ENCODE results near the gene ORAI2. TPM values are rescaled to one million over a fixed set of nuclear protein-coding genes. Genes with fewer than 3 reads are reported as not detected.

Gene ORAI2
- 67.4 and 84.1 TPM in 2 replicates for total RNA-seq
- polyA plus RNA-seq, result 99.1 and 138 TPM in 2 replicates
- 66.6 and 86.5 TPM in 2 replicates for polyA plus RNA-seq (2011; cell fraction: cytosol; rRNA removed)
- 23.8 and 27.2 TPM in 2 replicates for polyA plus RNA-seq (2011; cell fraction: nucleus; rRNA removed)
- 51.6 and 66.4 TPM in 2 replicates for polyA plus RNA-seq (2012)
- polyA minus RNA-seq, result 98.8 and 108 TPM in 2 replicates
- polyA minus RNA-seq (2011; cell fraction: cytosol; rRNA and poly(A)+ RNA removed), result 15.5 TPM
- 25.5 and 27.4 TPM in 2 replicates for polyA minus RNA-seq (2011; cell fraction: nucleus; rRNA and poly(A)+ RNA removed)
- Bru-seq, nascent RNA, result percentile 60 among the genes with signal in this experiment
- percentile 84 among the genes with signal in this experiment for BruChase-seq, experiment 1, labeled RNA remaining after a 6-hour chase
- percentile 72 among the genes with signal in this experiment for BruChase-seq, experiment 2, labeled RNA remaining after a 2-hour chase
- long read RNA-seq, full-length matches to known transcripts, result 71 of 115 reads
- long read RNA-seq, partial matches to known transcripts, result 0 of 115 reads
- long read RNA-seq, other reads (novel, unspliced or antisense), result 44 of 115 reads

- BruUV-seq (replicated peaks), result no TSS peak
- peaks cover 6% of the 10 kb centered on the region for H3K4me1 ChIP-seq (ENCODE audit: control insufficient read depth, extremely low read depth, insufficient read depth, low read length)
- H3K9me3 ChIP-seq (replicated peaks; ENCODE audit: control insufficient read depth, insufficient read depth, low read length), result no peaks in the 10 kb centered on the region
- peak within 1 kb of the TSS; percentile 89 for H2AFZ ChIP-seq (ENCODE audit: low read depth, low read length)
- dilution Hi-C loops (cut with MboI; ENCODE audit: extremely low pct_ligation_motif_present, low sequenced_read_pairs) (no loop called here), intact Hi-C loops (cut with micrococcal nuclease) (loop anchor here (1.0 kb wide), 1 partner anchor 31 kb away; the partner anchor contains the start of genes ALKBH4 and LRWD1)
- H4K20me1 ChIP-seq (replicated peaks; ENCODE audit: control insufficient read depth, extremely low read depth, insufficient read depth, low read length), result no peaks in the 10 kb centered on the region
- H3K9ac ChIP-seq (replicated peaks; ENCODE audit: extremely low read depth, insufficient read depth, low read length), result peak within 1 kb of the TSS; percentile 77
- no peaks in the 10 kb centered on the region for H3K9me1 ChIP-seq (replicated peaks; ENCODE audit: control insufficient read depth, extremely low read depth, insufficient read depth, low read length)
- H3K4me3 ChIP-seq (replicated peaks in 1 of 3; ENCODE audit: insufficient read depth in 1 of 3, low read depth in 1 of 3, low read length in 3 of 3), result peak within 1 kb of the TSS; percentile 82 to 98 (median 83)
- peak; percentile 62 for TF ChIP-seq POLR2A (IDR thresholded peaks at IDR 0.05; ENCODE audit: low read depth, low read length)
- TF ChIP-seq POLR2AphosphoS5 (IDR thresholded peaks at IDR 0.05; ENCODE audit: insufficient read depth, low read depth, low read length), result peak; percentile 74
- no peak for TF ChIP-seq GATA2 (IDR thresholded peaks at IDR 0.05; ENCODE audit: insufficient read depth, insufficient read length, low read depth, low read length)
- no peak for TF ChIP-seq FOS (IDR thresholded peaks at IDR 0.05; ENCODE audit: borderline replicate concordance, insufficient read depth, low read length)
- TF ChIP-seq JUN (IDR thresholded peaks at IDR 0.05; ENCODE audit: borderline replicate concordance, insufficient read depth, insufficient read length, low read depth), result no peak
- TF ChIP-seq MAX (IDR thresholded peaks at IDR 0.05; ENCODE audit: insufficient read depth, insufficient read length), result peak; percentile 70
- TF ChIP-seq CTCF (IDR thresholded peaks at IDR 0.05; ENCODE audit: extremely low read depth in 1 of 2, insufficient read depth in 1 of 2, low read depth in 1 of 2, low read length in 2 of 2), result no peak
- TF ChIP-seq MYC (IDR thresholded peaks at IDR 0.05; ENCODE audit: low read depth, low read length), result no peak
- no peak for TF ChIP-seq EZH2 (IDR thresholded peaks at IDR 0.05; ENCODE audit: borderline replicate concordance, low read depth, low read length, severe bottlenecking)
- no peaks in the 10 kb centered on the region for H3K36me3 ChIP-seq (ENCODE audit: control insufficient read depth in 2 of 2, extremely low read depth in 1 of 2, insufficient read depth in 2 of 2, low read length in 2 of 2)
- H3K27me3 ChIP-seq (ENCODE audit: control insufficient read depth in 2 of 2, insufficient read depth in 2 of 2, low read length in 2 of 2), result no peaks in the 10 kb centered on the region
- H3K79me2 ChIP-seq (ENCODE audit: control insufficient read depth, insufficient read depth, low read length), result peaks cover 19% of the 10 kb centered on the region
- FAIRE-seq, result peak; percentile 72
- CTCF ChIA-PET, result interaction anchor here (0.9 to 2.2 kb wide), 5 partner anchors 21 to 154 kb away, joined by 3 to 9 read pairs (median 4); no protein-coding TSS in a partner anchor
- peak; percentile 54 for DNase-seq (ENCODE audit: low read depth, low spot score)
- H3K4me2 ChIP-seq (ENCODE audit: insufficient read depth, low read length), result peak within 1 kb of the TSS; percentile 62
- peak within 1 kb of the TSS; percentile 54 for H3K27ac ChIP-seq (ENCODE audit: insufficient read depth, low read depth, low read length)
- POLR2A ChIA-PET, result interaction anchor here (0.6 kb wide), 1 partner anchor 37 kb away, joined by 3 read pairs; the partner anchor contains the start of gene PRKRIP1
These were observed at the start of gene ORAI2 for GRCh38 chr7:102433219-102434038. ORAI2 (plus strand) TSS chr7:102433575; CDS start chr7:102438957, 5,382 bp downstream.

Data from endothelial cell of umbilical vein (primary cell).